HG02943 (cell line): ENCODE results near the gene C22orf23.

Source experiments
- ATAC-seq: cut with Tn5 transposase; IDR thresholded peaks from one replicate; pipeline ENCODE4 v1.9.1; 2021; ENCODE audit warnings: mild to moderate bottlenecking, low read depth, moderate library complexity; ENCODE audit not compliant: unreplicated experiment

Gene C22orf23

DNA sequence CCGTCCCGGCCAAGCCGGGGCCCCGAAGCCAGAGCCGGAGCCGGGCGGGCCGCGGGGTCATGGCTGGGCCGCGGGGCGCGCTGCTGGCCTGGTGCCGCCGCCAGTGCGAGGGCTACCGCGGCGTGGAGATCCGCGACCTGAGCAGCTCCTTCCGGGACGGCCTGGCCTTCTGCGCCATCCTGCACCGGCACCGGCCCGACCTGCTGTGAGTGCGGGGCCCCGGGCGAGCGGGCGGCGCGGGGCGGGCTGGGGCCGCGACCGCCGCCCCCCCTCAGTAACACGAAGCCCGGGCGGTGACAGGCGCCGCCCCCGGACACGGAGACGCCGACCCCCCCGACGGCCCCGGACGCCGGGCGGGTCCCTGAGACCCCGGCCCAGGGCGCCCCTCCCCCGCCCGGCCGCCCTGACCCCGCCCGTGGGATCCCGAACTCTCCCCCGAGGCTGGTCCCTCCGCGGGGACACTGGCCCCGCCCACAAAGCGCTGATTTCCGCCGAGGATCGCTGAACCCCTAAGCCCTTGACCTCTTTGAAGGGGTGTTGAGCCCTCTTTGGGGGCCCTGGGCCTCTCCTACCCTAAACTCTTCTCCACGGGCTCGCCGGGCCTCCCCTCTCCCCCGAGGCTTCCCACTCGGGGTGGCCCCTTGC, 46.9 kb downstream of the C22orf23 start:
- no peak for ATAC-seq

DNA sequence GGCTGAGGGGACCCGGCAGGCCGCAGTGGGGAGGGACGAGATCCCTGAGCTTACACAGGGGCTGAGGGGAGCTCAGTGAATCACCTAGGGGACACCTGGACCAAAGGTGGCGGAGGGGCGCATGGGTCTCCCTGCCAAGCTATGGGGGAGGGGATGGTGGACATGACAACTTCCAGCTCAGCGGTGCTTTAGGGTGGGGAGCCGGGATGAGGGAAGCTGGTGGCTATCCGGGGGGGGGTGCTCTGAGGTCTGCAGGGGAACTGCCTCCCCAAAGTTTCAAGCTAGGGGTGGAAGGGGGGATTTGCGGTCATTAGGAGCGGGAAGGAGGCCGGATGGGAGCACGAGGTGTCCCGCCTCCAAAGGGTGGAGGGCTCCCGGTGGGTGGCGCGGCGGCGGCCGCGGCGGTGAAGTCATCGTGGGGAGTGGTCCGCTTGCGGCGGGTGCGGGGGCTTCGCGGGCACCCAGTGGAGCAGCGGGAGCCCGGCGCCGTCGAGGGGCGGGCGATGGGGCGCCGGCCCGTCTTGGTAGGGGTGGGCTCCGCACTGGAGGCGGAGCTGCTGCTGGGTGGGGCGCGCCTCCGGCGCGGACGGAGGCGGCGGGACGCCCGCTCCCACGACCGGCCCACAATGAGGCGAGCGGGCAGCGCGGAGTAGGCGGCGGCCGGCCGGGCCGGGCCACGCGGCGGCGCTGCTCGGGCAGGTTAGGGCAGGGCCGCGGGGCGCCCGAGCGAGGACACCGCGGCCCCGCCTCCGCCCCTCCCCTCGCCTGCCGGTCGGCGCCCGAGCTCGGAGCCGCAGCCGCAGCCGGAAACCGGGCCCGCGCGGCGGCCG, 47.7 kb downstream of the C22orf23 start, which contains the start of gene MICALL1:
Gene MICALL1 (plus strand): TSS at position 764 of the 830 bp plus-strand sequence. CDS start 126 bp downstream, outside the sequence.
- ATAC-seq = no peak

DNA sequence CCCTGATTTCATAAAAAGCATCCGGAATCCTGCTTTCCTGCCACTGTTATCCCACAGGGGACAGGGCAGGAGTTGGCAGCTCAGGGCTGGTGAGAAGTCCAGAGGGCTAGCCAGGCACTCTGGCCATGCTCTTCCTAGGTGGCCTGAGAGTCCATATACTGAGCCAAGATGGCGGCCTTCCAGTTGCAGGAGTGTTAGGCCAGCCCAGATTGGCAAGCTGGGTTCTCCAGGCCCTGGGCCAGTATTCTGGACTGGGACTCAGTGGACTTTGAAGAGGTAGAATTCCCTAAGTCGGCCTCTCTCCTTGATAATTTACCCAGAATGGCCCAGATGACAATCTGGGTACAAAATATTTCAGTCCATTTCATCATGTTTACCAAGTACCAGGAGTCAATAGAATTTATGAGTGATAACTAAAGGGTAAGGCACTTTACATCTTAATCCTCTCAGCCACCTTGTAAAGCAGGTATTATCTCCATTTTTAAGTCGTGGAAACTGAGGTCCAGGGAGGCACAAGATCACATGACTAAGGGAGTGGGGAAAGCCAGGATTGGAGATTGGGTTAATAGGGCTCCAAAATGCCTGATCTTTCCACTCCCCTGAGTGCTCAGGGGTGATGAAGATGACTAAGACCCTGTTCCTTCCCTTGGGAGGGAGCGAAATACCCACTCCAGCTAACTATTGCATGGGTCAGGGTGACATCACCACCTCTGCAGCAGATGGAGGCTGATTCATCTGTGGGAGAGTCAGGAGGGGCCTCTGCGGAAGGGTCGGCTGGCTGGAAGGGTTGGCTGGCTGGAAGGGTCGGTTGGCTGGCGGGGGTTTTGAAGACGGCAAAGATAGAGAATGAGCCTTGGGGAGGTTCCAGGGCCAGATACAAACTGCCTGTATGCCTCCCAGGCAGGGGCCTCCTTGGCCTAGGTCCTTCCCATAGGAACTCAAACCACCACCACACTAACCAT, 48.5 kb downstream of the C22orf23 start:
- ATAC-seq = no peak

DNA sequence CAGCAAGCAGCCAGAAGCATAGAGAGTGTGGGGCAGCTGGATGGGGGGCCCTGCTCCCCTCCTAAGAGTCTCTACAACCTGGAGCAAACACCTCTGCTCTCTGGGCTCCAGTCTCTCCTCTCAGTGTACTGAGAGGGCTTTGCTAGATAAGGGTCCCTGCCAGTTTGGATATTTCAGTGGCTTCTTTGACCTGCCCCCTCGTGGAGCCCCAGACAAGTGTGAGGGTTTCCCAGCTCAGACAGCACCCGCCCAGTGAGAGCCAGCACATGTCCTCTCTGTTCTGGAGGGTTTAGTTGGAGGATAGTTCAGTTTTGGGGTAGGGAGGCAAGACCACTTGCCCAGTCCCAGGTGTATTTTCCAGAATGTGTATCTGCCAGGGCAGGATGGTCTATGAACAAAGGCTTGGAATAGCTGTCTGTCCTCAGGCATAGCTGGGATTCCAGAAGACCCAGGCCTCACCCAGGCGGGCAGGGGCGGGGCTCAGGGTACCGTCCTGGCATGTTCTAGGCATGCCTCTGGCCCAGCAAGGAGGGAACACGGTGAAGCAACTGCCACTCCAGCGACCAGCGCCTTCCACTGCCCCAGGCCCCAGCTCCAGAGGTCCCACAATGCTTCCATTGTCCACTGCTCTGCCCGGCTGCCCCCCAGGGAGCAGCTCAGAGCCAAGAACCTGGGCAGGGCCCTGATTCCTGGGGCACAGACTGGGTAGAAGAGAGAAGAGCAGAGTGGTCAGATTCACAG, 54.8 kb downstream of the C22orf23 start:
- no peak for ATAC-seq

DNA sequence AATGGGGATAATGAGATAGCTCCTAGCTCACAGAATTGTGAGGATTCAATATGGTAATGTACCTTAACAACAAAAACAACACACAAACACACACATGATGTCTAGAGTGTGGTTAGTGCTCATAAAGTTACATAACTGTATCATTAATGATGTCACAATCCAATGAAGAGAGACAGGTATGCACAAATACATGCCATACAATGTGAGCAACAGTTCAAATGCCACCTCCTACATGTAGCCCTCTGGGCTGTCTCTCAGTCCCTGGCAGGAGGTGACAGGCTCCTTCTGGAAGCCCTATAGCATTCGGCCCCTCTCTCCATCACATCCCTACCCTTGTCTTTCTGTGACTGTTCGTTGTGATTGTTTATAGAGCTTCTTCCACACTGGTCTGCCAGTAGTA, 55.6 kb downstream of the C22orf23 start:
- no peak for ATAC-seq

DNA sequence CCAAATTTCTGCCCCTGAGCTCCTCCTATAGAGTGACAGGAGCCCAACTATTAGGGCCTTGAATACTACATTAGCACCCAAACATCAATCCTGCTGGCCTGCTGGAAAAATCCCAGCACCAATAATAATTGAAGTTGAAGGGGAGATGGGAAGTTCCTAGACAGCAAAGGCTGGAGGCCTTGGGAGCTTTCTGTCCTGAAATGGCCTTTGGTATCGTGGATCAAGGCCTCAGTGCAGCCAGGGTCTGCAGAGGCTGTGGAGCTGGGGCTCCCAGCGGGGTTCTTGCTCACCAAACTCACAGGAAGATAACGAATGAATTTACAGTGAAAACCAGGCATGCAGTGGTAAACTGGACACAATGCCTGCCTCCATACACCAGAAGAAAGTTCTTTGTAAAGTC, 56.5 kb downstream of the C22orf23 start:
- no peak for ATAC-seq

DNA sequence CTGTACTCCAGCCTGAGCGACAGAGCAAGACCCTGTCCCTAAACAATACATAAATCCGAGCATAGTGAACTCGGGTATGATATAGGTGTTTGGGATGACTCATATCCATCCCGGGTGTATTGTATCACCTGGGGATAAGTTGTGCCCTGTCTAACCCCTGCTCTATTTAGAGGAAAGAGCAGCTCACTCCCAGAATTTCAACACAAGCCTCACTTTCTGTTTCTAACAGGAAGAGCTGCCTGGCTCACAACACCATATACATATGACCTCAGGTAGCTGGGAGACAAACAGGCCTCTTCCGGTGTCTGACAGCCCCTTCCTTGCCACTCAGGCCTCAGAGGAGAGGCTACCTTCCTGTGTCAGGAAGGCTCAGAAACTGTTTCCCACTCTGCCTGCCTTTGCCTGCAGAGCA, 57.2 kb downstream of the C22orf23 start:
- ATAC-seq = no peak

DNA sequence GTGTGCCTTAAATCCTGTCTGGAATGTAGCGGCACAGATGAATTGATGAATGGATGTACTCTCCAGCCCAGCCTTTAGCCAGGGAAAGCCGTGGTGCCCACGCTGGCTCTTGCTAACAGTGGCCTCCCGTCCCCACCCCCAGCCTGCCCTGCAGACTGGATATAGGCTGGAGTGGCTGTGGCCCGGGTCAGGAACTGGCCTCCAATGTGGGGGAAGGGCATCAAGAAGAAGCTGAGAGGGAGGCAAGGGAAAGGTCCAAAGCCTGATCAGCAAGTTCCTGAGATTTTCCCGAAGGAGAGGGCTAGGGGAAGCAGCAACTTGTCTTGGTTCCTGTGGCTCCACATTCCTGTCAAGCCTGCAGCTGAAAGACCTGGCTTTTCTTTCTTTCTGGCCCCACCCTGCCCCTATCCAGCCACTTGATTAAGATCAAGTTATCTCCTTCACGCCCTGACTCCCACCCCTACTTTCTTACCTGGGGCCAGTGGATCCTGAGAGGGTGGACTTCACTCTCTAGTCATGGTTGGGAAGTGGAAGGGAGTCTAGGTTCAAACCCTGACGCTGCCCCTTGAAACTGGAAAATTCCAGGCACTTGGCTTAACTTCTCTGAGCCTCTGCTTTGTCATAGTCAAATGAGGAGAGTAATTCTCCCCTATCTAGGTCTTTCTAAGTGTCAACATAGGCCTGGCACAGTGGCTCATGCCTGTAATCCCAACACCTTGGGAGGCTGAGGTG, 58.3 kb downstream of the C22orf23 start:
- ATAC-seq = no peak

DNA sequence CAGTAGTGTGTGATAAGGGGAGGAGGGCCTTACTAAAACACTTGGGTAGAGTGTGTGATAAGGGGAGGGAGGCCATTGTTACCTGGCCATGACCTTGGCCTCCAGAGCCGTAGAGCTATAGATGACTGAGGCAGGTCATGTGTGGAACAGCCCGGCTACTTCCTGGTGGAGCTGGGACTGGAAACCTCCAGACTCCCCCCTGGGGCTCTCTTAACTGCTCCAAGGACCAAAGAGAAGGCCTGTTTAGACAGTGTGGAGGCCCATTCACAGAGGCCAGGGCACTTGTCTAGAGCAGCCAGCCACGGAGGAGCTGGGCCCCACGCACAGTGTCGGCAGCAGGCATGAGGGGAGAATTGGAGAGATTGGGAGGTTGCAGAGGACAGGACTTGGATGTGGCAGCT, 59.8 kb downstream of the C22orf23 start:
- no peak for ATAC-seq
